ENCODE results near the gene CFAP20. TPM values are rescaled to one million over a fixed set of nuclear protein-coding genes. Genes with fewer than 3 reads are reported as not detected.
"Not testable (repeated sequence)": the region's sequence is repeated elsewhere in the genome, so short reads cannot be mapped to it uniquely, and the experiment has no call there.

Gene CFAP20
- total RNA-seq, 2 experiments from 2014 or later, result 37.2 to 38.6 TPM

DNA sequence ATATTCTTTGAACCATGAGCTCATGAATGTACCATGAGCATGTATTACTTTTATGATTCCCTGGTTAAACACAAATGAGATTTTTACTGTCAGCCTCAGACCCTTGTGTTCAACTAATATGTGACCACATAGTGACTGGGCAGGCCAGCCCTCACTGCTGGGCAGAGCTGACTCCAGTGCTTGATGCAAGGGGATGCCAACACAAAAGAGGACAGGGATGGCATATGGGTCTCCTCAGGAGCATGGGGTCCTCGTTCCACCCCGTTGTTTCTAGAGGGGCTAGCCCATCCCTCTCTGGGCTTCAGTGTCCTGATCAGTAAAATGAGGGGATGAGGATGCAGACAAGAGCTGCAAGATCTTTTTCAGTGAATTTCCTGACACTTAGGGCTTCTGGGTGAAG, 19.3 kb downstream of the CFAP20 start:
- peaks cover 10% of the 10 kb centered on the region for H3K36me3 Mint-ChIP-seq
- DNase-seq, result no peak
- CTCF ChIA-PET, result interaction anchor here (1.1 to 3.6 kb wide), 2 partner anchors 12 to 18 kb away, joined by 4 to 12 read pairs; no protein-coding TSS in a partner anchor

GRCh38 chr16:58109330-58109729, 19.9 kb downstream of the CFAP20 start:
- Mint-ChIP-seq H3K27ac (no peak overlapping the region), H3K36me3 (peaks cover 7% of the 10 kb centered on the region), H3K9me3 (no peaks in the 10 kb centered on the region), H3K4me3 (no peak overlapping the region), H3K4me1 (ENCODE audit: low read depth) (no peaks in the 10 kb centered on the region), H3K27me3 (no peaks in the 10 kb centered on the region)
- CTCF ChIA-PET, result interaction anchor here (3.6 kb wide), 1 partner anchor 12 kb away, joined by 12 read pairs; no protein-coding TSS in a partner anchor
- POLR2A ChIA-PET, result no interaction called here
- no peak for DNase-seq
- intact Hi-C loops (cut with micrococcal nuclease), result no loop called here

More for the DNA sequence above, 19.3 kb downstream of the CFAP20 start:
- no peak overlapping the region for H3K4me3 Mint-ChIP-seq
- intact Hi-C loops (cut with micrococcal nuclease), result no loop called here
- no peak overlapping the region for H3K27ac Mint-ChIP-seq
- no peaks in the 10 kb centered on the region for H3K9me3 Mint-ChIP-seq
- no peaks in the 10 kb centered on the region for H3K27me3 Mint-ChIP-seq
- POLR2A ChIA-PET, result no interaction called here
- H3K4me1 Mint-ChIP-seq (ENCODE audit: low read depth), result no peaks in the 10 kb centered on the region

- intact Hi-C loops (cut with micrococcal nuclease), result no loop called here
- Mint-ChIP-seq H3K27me3 (no peaks in the 10 kb centered on the region), H3K36me3 (peaks cover under 1% of the 10 kb centered on the region), H3K27ac (no peak overlapping the region), H3K4me3 (no peak overlapping the region), H3K4me1 (ENCODE audit: low read depth) (no peaks in the 10 kb centered on the region), H3K9me3 (no peaks in the 10 kb centered on the region)
- no peak for DNase-seq
- ChIA-PET POLR2A (no interaction called here), CTCF (interaction anchor here (3.6 kb wide), 1 partner anchor 10 kb away, joined by 12 read pairs; no protein-coding TSS in a partner anchor)
These were observed 21.5 kb downstream of the CFAP20 start for GRCh38 chr16:58107709-58108108.

DNA sequence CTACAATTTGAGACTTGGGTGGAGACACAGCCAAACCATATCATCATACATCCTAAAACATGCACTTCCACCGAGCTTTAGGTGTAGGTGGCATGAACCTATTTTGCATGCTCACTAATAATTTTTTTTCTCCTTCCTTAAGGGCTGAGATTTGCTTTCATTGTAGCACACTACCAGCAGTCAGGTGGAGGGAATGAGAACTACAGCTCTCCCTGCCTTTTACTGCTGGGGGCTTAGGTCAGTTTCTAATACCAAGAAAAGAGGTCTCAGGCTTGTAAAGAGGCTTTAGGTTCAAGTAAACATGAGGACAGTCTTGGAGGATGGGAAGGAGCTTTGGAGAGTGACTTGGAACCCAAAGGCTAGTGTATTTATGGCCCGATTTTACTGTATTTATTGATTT, 22.0 kb downstream of the CFAP20 start:
- Mint-ChIP-seq H3K27me3 (no peaks in the 10 kb centered on the region), H3K27ac (no peak overlapping the region), H3K4me3 (no peak overlapping the region), H3K9me3 (no peaks in the 10 kb centered on the region), H3K36me3 (no peaks in the 10 kb centered on the region), H3K4me1 (ENCODE audit: low read depth) (no peaks in the 10 kb centered on the region)
- no peak for DNase-seq
- intact Hi-C loops (cut with micrococcal nuclease), result no loop called here
- CTCF ChIA-PET, result interaction anchor here (3.6 kb wide), 1 partner anchor 10 kb away, joined by 12 read pairs; no protein-coding TSS in a partner anchor
- POLR2A ChIA-PET, result no interaction called here

GRCh38 chr16:58105631-58106030, 23.6 kb downstream of the CFAP20 start:
- intact Hi-C loops (cut with micrococcal nuclease), result no loop called here
- no peaks in the 10 kb centered on the region for H3K27me3 Mint-ChIP-seq
- no peak overlapping the region for H3K27ac Mint-ChIP-seq
- H3K9me3 Mint-ChIP-seq, result no peaks in the 10 kb centered on the region
- no peaks in the 10 kb centered on the region for H3K36me3 Mint-ChIP-seq
- H3K4me1 Mint-ChIP-seq (ENCODE audit: low read depth), result no peaks in the 10 kb centered on the region
- DNase-seq, result no peak
- ChIA-PET POLR2A (no interaction called here), CTCF (interaction anchor here (0.8 kb wide), 1 partner anchor 9 kb away, joined by 6 read pairs; no protein-coding TSS in a partner anchor)
- no peak overlapping the region for H3K4me3 Mint-ChIP-seq

DNA sequence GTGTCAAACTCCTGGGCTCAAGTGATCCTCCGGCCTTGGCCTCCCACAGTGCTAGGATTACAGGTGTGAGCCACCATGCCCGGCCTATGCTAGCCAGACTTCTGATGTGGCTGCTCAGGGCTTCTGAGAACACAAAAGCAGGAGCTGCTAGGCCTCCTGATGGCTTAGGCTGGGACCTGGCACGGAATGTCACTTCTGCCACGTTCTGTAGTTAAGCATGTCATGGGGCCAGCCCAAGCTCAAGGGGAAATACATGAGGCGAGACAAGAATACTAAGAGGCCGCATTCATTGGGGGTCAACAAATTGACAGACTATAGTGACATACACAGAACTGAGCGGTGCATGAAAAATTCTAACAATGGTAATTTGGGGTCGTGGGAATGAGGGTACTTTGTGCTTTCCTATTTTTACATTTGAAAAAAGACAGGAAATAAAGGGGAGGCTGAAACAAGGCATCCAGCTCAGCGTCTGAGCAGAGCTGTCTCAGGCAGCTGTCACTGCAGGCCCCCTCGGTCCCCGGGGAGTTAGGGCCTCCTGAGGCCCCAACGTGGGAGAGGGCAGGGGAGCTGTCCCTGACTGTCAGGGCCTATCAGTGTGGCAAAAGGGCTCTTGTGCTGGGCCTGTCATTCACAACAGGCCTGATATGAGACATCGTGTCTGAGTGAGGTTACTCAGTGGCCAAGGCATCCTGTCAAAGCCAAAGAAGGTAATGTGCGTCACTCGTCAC, 26.4 kb downstream of the CFAP20 start:
- H3K4me1 Mint-ChIP-seq (ENCODE audit: low read depth), result no peaks in the 10 kb centered on the region
- no peak for DNase-seq
- ChIA-PET CTCF (no interaction called here), POLR2A (no interaction called here)
- H3K27me3 Mint-ChIP-seq, result no peaks in the 10 kb centered on the region
- intact Hi-C loops (cut with micrococcal nuclease), result no loop called here
- no peak overlapping the region for H3K27ac Mint-ChIP-seq
- no peak overlapping the region for H3K4me3 Mint-ChIP-seq
- H3K36me3 Mint-ChIP-seq, result no peaks in the 10 kb centered on the region
- no peaks in the 10 kb centered on the region for H3K9me3 Mint-ChIP-seq

- Mint-ChIP-seq H3K4me3 (no peak overlapping the region), H3K4me1 (ENCODE audit: low read depth) (no peaks in the 10 kb centered on the region), H3K9me3 (no peaks in the 10 kb centered on the region), H3K27me3 (peaks cover 2% of the 10 kb centered on the region), H3K27ac (no peak overlapping the region), H3K36me3 (no peaks in the 10 kb centered on the region)
- ChIA-PET CTCF (interaction anchor here (0.6 kb wide), 1 partner anchor 22 kb away, joined by 3 read pairs; no protein-coding TSS in a partner anchor), POLR2A (no interaction called here)
- intact Hi-C loops (cut with micrococcal nuclease), result no loop called here
- DNase-seq, result no peak
These were observed 29.3 kb downstream of the CFAP20 start for GRCh38 chr16:58099956-58100300.

GRCh38 chr16:58099097-58099955, 29.9 kb downstream of the CFAP20 start:
- no peaks in the 10 kb centered on the region for H3K9me3 Mint-ChIP-seq
- H3K36me3 Mint-ChIP-seq, result no peaks in the 10 kb centered on the region
- H3K4me3 Mint-ChIP-seq, result no peak overlapping the region
- intact Hi-C loops (cut with micrococcal nuclease), result no loop called here
- H3K27ac Mint-ChIP-seq, result no peak overlapping the region
- ChIA-PET POLR2A (no interaction called here), CTCF (interaction anchor here (0.6 kb wide), 1 partner anchor 21 kb away, joined by 3 read pairs; no protein-coding TSS in a partner anchor)
- no peaks in the 10 kb centered on the region for H3K4me1 Mint-ChIP-seq (ENCODE audit: low read depth)
- DNase-seq, result no peak
- peaks cover 2% of the 10 kb centered on the region for H3K27me3 Mint-ChIP-seq

DNA sequence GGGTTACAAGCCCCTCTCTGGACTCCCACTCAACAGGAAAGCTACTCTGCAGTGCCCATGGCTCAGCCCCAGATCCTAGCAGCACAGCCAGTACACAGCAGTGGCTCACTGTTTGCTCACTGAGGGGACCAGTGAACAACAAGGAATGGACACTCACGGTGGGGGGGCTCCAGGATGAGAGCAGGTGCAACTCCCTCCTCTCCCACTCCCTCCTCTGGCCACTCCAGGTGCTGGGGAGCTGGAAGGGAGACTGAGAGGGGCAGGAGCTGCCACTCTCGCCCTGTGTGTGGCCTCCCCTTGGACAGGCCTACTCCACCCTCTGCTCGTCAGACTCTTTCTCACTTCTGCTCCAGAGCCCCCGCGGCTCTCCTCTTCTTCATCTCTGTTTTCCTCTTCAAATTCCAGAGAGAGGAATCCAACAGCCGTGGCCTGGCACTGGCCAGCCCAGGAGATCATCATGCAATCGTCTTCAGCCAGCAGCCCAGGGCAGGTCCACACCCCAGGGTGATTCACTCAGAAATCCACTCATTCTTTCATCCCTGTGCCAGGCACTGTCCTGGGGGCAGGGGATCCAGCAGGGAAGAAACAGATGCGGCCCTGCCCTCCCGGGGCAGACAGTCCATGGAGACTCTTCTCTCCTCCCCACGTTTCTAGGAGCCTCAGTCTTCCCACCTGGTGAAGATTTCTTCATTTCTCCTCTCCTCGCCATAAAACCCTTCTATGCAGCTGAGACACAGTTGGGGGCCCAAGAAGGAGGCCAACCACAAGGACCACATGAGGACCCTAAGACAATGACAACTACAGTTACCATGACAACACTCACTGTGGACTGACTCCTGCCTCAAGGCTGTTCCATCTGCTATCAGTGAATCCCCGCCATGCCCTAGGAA, 30.7 kb downstream of the CFAP20 start:
- no peaks in the 10 kb centered on the region for H3K9me3 Mint-ChIP-seq
- ChIA-PET CTCF (interaction anchor here (1.2 to 2.0 kb wide), 8 partner anchors 10 to 79 kb away, joined by 3 to 12 read pairs (median 6); partner anchors contain the start of gene CFAP20), POLR2A (no interaction called here)
- no peak overlapping the region for H3K27ac Mint-ChIP-seq
- intact Hi-C loops (cut with micrococcal nuclease), result no loop called here
- DNase-seq, result no peak
- H3K4me3 Mint-ChIP-seq, result no peak overlapping the region
- no peaks in the 10 kb centered on the region for H3K36me3 Mint-ChIP-seq
- no peaks in the 10 kb centered on the region for H3K4me1 Mint-ChIP-seq (ENCODE audit: low read depth)
- H3K27me3 Mint-ChIP-seq, result peaks cover 2% of the 10 kb centered on the region

- Mint-ChIP-seq H3K9me3 (no peaks in the 10 kb centered on the region), H3K4me3 (no peak overlapping the region), H3K27ac (no peak overlapping the region), H3K4me1 (ENCODE audit: low read depth) (no peaks in the 10 kb centered on the region), H3K27me3 (peaks cover 2% of the 10 kb centered on the region), H3K36me3 (no peaks in the 10 kb centered on the region)
- intact Hi-C loops (cut with micrococcal nuclease), result loop anchor here (2.0 kb wide), 1 partner anchor 31 kb away; no protein-coding TSS in a partner anchor
- ChIA-PET POLR2A (no interaction called here), CTCF (interaction anchor here (1.6 to 2.0 kb wide), 4 partner anchors 20 to 101 kb away, joined by 3 to 10 read pairs (median 4); no protein-coding TSS in a partner anchor)
- no peak for DNase-seq
These were observed 32.9 kb downstream of the CFAP20 start for GRCh38 chr16:58096249-58096648.

- CTCF ChIA-PET; H3K4me3 Mint-ChIP-seq; H3K36me3 Mint-ChIP-seq; H3K27ac Mint-ChIP-seq; H3K9me3 Mint-ChIP-seq; DNase-seq; H3K4me1 Mint-ChIP-seq (ENCODE audit: low read depth); H3K27me3 Mint-ChIP-seq; intact Hi-C loops (cut with micrococcal nuclease); POLR2A ChIA-PET: not testable (repeated sequence)
These were observed 33.6 kb downstream of the CFAP20 start for GRCh38 chr16:58095575-58095960.
